ENCODE measurements around the gene DCDC2C.

Gene DCDC2C

DNA sequence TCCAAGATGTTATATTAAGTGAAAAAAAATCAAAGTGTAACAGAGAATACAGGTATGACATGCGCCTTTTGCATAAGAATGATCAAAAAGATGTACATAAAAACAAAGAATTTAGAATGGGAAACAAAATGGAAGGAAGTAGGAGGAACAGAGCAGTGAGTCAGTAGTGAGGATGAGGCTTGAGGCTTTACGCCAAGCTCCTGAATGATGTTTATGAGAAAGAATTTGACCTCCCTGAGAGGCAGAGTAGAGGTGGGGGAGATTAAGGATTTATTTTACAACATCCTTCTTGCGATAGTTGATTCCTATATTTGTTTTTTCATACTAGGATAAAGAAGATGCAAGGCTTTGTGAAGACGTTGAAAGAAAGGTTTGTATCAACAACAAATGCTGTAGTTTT lies 81.4 kb downstream of the DCDC2C start:
- no peaks in the 10 kb centered on the region for H3K27me3 ChIP-seq (ENCODE audit: low read depth, low read length)
- no peak overlapping the region for H3K4me3 ChIP-seq (ENCODE audit: low read depth in 1 of 2, low read length in 2 of 2)
- no peaks in the 10 kb centered on the region for H3K36me3 ChIP-seq (ENCODE audit: control insufficient read depth in 1 of 2, insufficient read depth in 2 of 2, low read length in 2 of 2)
- H3K27ac ChIP-seq (ENCODE audit: low read length) = no peak overlapping the region
- no peaks in the 10 kb centered on the region for H3K4me1 ChIP-seq (ENCODE audit: control insufficient read depth in 1 of 2, insufficient read depth in 2 of 2, low read length in 2 of 2)
- H3K9me3 ChIP-seq (ENCODE audit: control insufficient read depth in 1 of 2, low read length in 2 of 2) = no peaks in the 10 kb centered on the region

DNA sequence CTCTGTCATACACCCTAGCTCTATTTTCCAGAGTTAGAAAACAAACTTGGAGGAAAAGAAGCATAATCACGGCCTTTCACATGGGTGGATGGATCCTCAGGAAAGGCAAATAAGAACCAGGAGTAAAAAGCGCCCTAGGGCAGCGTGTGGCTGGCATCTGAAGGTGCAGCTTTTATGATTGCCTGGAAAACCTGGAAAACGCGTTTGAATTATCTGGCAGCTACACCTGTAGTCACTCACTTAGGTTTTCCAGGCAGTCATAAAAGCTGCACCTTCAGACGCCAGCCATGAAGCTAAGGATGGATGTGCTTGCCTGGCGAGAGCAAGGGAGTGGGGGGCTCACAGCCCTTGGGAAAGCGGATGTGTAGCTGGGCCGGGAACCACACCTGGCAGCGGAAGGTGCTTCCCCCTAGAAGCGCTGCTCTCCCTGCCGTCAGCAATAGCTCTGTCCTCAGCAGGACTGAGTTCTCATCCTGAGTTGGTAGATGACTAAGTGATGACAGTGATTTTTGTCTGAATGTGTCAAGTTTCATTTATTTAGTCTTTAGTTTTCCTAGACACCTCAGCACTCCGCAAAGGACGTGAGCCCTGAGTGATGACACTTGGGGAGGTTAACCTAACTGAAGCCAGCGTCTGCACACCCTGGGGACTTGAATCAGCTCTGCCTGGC lies 82.0 kb downstream of the DCDC2C start:
- H3K4me3 ChIP-seq (ENCODE audit: low read depth in 1 of 2, low read length in 2 of 2) = no peak overlapping the region
- H3K27me3 ChIP-seq (ENCODE audit: low read depth, low read length) = no peaks in the 10 kb centered on the region
- H3K36me3 ChIP-seq (ENCODE audit: control insufficient read depth in 1 of 2, insufficient read depth in 2 of 2, low read length in 2 of 2) = no peaks in the 10 kb centered on the region
- no peaks in the 10 kb centered on the region for H3K9me3 ChIP-seq (ENCODE audit: control insufficient read depth in 1 of 2, low read length in 2 of 2)
- no peaks in the 10 kb centered on the region for H3K4me1 ChIP-seq (ENCODE audit: control insufficient read depth in 1 of 2, insufficient read depth in 2 of 2, low read length in 2 of 2)
- no peak overlapping the region for H3K27ac ChIP-seq (ENCODE audit: low read length)

DNA sequence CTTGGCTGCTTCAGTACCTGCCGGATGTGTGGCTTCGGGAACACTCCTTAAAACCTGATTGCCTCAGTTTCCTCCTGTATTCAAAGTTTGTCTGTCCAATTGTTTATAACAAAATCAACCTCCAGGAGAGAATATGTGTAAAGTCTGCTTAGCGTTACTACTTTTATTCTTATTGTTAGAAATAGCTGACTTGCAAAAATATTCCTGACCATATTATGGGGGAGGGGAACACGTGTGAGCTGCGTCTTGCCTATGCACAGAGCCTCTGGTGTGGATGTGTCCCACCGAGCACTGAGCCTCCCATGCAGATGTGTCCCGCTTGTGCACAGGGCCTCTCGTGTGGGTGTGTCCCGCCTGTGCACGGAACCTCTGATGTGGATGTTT lies 82.5 kb downstream of the DCDC2C start:
- Histone ChIP-seq H3K4me1 (ENCODE audit: control insufficient read depth in 1 of 2, insufficient read depth in 2 of 2, low read length in 2 of 2) (no peaks in the 10 kb centered on the region), H3K27ac (ENCODE audit: low read length) (no peak overlapping the region), H3K27me3 (ENCODE audit: low read depth, low read length) (no peaks in the 10 kb centered on the region), H3K9me3 (ENCODE audit: control insufficient read depth in 1 of 2, low read length in 2 of 2) (no peaks in the 10 kb centered on the region), H3K36me3 (ENCODE audit: control insufficient read depth in 1 of 2, insufficient read depth in 2 of 2, low read length in 2 of 2) (no peaks in the 10 kb centered on the region), H3K4me3 (ENCODE audit: low read depth in 1 of 2, low read length in 2 of 2) (no peak overlapping the region)

DNA sequence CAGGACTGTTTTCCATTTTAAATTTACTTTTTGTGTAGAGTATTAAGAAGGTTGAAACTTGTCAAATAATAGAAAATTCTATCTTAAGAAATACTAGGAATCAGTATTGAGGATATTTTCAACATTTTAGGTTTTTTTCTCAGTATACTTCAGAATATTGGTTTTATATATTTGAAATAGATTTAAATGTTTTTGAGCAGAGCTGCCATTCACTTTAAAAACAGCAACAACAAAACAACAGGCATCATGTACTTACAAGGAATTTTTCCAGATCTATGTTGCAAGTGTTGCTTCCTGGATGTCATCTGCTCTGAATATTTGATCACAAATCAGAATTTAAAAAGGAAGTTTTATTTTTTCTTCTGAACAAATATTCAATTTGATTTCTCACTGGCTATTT lies 84.4 kb downstream of the DCDC2C start:
- no peaks in the 10 kb centered on the region for H3K9me3 ChIP-seq (ENCODE audit: control insufficient read depth in 1 of 2, low read length in 2 of 2)
- H3K4me1 ChIP-seq (ENCODE audit: control insufficient read depth in 1 of 2, insufficient read depth in 2 of 2, low read length in 2 of 2) = no peaks in the 10 kb centered on the region
- no peak overlapping the region for H3K27ac ChIP-seq (ENCODE audit: low read length)
- H3K27me3 ChIP-seq (ENCODE audit: low read depth, low read length) = no peaks in the 10 kb centered on the region
- H3K36me3 ChIP-seq (ENCODE audit: control insufficient read depth in 1 of 2, insufficient read depth in 2 of 2, low read length in 2 of 2) = no peaks in the 10 kb centered on the region
- H3K4me3 ChIP-seq (ENCODE audit: low read depth in 1 of 2, low read length in 2 of 2) = no peak overlapping the region

DNA sequence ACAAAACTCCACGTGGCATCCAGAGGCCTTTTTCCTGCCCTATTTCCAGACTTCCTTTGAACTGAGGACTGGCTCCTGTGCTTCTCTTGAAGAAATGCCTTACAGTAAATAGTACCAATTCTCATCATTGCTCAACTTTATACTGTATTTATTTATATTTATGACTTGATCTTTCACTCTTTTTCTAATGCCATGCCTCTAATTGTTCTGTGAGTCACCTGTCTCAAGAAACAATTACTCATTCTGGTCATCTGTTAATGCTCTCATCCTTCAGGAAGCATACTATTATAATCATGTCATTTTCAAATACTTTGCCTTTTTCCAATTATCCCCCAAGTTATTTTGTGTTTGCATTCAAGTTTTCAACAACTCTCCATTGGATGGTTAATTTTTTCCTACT lies 85.9 kb downstream of the DCDC2C start:
- H3K4me3 ChIP-seq (ENCODE audit: low read depth in 1 of 2, low read length in 2 of 2) = no peak overlapping the region
- no peak overlapping the region for H3K27ac ChIP-seq (ENCODE audit: low read length)
- H3K27me3 ChIP-seq (ENCODE audit: low read depth, low read length) = no peaks in the 10 kb centered on the region
- peaks cover 0 to 2% of the 10 kb centered on the region in 2 donors for H3K9me3 ChIP-seq (ENCODE audit: control insufficient read depth in 1 of 2, low read length in 2 of 2)
- no peaks in the 10 kb centered on the region for H3K4me1 ChIP-seq (ENCODE audit: control insufficient read depth in 1 of 2, insufficient read depth in 2 of 2, low read length in 2 of 2)
- H3K36me3 ChIP-seq (ENCODE audit: control insufficient read depth in 1 of 2, insufficient read depth in 2 of 2, low read length in 2 of 2) = no peaks in the 10 kb centered on the region

DNA sequence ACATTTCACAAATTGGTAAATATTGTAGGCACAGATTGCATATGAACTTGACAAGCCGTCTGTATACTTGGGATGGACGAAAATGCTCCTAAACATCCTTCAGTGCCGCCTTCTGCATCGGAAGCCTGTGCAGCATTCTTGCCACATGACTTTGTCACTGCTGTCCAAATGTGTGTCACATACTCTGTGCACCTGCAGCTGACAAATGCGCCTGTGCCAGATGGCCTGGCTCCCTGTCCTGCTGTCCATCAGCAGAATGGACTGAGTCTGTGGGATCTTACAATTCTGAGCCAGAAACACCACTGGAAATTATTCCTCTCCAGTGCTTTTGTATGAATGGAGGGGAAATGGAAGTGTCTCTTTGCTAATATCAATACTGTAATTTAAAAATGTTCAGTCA lies 89.9 kb downstream of the DCDC2C start:
- Histone ChIP-seq H3K36me3 (ENCODE audit: control insufficient read depth in 1 of 2, insufficient read depth in 2 of 2, low read length in 2 of 2) (no peaks in the 10 kb centered on the region), H3K27me3 (ENCODE audit: low read depth, low read length) (no peaks in the 10 kb centered on the region), H3K27ac (ENCODE audit: low read length) (no peak overlapping the region), H3K4me1 (ENCODE audit: control insufficient read depth in 1 of 2, insufficient read depth in 2 of 2, low read length in 2 of 2) (no peaks in the 10 kb centered on the region), H3K9me3 (ENCODE audit: control insufficient read depth in 1 of 2, low read length in 2 of 2) (peaks cover 0 to 2% of the 10 kb centered on the region in 2 donors), H3K4me3 (ENCODE audit: low read depth in 1 of 2, low read length in 2 of 2) (no peak overlapping the region)

DNA sequence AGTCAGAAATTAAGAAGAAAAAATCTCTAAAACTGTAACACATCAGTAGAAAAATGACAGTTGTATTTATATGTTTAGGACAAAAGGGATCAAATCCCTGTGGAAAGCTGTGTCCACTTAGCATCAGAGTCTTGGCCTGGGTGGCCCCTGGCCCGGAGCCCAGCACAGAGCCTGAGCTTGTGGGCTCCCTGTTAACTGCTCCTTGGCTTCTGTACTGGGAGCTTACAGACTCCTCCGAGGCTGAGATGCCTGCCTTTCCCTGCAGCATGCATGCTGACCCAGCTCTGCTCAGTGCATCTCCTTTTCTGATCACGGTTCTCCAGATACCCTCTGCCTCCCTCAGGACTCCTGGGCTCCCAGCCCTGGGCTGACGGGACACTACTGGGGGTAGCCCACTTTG lies 98.1 kb downstream of the DCDC2C start:
- H3K27me3 ChIP-seq (ENCODE audit: low read depth, low read length) = no peaks in the 10 kb centered on the region

DNA sequence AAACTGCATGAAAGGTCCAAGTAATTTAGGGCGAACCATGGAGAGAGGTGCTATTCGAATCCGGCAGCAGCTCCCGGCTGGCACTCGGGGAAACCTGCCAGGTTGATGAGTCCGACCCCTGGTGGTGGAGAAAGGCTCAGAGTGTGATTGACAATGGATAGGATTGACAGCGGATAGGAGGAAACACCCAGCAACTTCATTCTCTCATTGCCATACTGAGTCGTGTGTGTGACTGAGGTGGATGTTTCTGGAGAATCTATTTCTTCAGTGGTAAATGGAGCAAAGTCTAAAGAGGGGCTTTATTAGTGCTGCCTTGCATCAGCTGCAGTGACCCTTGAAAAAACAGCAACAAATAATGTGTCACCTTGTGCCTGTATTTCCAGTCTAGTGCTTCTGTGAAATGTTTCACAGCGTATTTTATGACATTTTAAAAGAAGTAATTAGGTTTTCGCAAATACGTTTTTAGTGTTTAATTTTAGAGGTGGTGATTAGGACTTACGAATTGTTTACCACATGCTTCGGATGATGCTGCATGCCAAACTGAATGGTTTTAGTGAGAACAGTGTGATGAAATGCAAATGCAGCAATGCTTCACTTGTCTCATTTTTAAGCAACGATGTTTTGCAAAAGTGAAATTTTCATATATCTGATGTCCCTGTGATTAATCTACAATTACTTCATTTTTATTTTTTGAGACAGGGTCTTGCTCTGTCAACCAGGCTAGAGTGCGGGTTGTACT lies 102.0 kb downstream of the DCDC2C start:
- H3K27me3 ChIP-seq (ENCODE audit: low read depth, low read length) = no peaks in the 10 kb centered on the region
- no peaks in the 10 kb centered on the region for H3K4me1 ChIP-seq (ENCODE audit: control insufficient read depth in 1 of 2, insufficient read depth in 2 of 2, low read length in 2 of 2)
- no peak overlapping the region for H3K27ac ChIP-seq (ENCODE audit: low read length)
- H3K4me3 ChIP-seq (ENCODE audit: low read depth in 1 of 2, low read length in 2 of 2) = no peak overlapping the region
- no peaks in the 10 kb centered on the region for H3K36me3 ChIP-seq (ENCODE audit: control insufficient read depth in 1 of 2, insufficient read depth in 2 of 2, low read length in 2 of 2)
- H3K9me3 ChIP-seq (ENCODE audit: control insufficient read depth in 1 of 2, low read length in 2 of 2) = no peaks in the 10 kb centered on the region

More for the DNA sequence above, 98.1 kb downstream of the DCDC2C start:
- Histone ChIP-seq H3K27ac (ENCODE audit: low read length) (no peak overlapping the region), H3K4me1 (ENCODE audit: control insufficient read depth in 1 of 2, insufficient read depth in 2 of 2, low read length in 2 of 2) (no peaks in the 10 kb centered on the region), H3K36me3 (ENCODE audit: control insufficient read depth in 1 of 2, insufficient read depth in 2 of 2, low read length in 2 of 2) (no peaks in the 10 kb centered on the region), H3K4me3 (ENCODE audit: low read depth in 1 of 2, low read length in 2 of 2) (no peak overlapping the region), H3K9me3 (ENCODE audit: control insufficient read depth in 1 of 2, low read length in 2 of 2) (no peaks in the 10 kb centered on the region)

DNA sequence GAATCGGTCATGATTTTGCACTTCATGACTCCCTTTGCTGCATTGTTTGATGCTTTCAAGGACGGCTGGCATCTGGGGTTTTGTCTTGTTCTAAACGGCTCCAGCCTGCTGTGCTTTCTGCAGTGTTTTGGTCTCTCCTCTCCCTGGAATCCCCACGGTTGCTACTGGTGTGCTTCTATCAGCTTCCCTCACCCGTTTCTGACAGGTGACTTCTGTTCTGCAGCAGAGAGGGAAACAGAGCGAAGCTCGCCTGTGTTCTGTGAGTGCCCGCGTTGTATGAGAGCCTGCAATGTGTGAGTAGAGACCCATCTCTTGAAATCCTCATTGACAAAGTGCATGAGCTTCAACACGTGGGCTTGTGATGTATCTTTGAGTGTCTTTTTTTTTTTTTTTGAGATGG lies 102.8 kb downstream of the DCDC2C start:
- H3K4me3 ChIP-seq (ENCODE audit: low read depth in 1 of 2, low read length in 2 of 2) = no peak overlapping the region
- H3K27me3 ChIP-seq (ENCODE audit: low read depth, low read length) = no peaks in the 10 kb centered on the region
- no peak overlapping the region for H3K27ac ChIP-seq (ENCODE audit: low read length)
- H3K4me1 ChIP-seq (ENCODE audit: control insufficient read depth in 1 of 2, insufficient read depth in 2 of 2, low read length in 2 of 2) = no peaks in the 10 kb centered on the region
- H3K36me3 ChIP-seq (ENCODE audit: control insufficient read depth in 1 of 2, insufficient read depth in 2 of 2, low read length in 2 of 2) = no peaks in the 10 kb centered on the region
- H3K9me3 ChIP-seq (ENCODE audit: control insufficient read depth in 1 of 2, low read length in 2 of 2) = no peaks in the 10 kb centered on the region

DNA sequence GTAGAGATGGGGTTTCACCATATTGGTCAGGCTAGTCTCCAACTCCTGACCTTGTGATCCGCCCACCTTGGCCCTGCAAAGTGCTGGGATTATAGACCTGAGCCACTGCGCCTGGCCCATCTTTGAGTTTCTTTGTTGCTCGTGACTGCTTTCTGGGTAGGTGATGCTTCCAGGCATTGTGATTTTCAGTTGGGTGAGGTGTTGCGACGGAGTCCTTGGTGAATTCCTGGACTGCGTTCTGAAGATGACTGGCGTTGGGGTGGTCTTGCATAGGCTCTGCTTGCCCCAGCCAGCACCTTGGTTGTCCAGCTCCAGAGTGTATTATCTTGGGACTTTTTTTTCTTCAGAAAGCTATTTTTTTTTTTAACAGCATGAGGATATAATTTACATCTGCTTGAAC lies 103.4 kb downstream of the DCDC2C start:
- H3K4me1 ChIP-seq (ENCODE audit: control insufficient read depth in 1 of 2, insufficient read depth in 2 of 2, low read length in 2 of 2) = no peaks in the 10 kb centered on the region
- no peak overlapping the region for H3K27ac ChIP-seq (ENCODE audit: low read length)
- H3K4me3 ChIP-seq (ENCODE audit: low read depth in 1 of 2, low read length in 2 of 2) = no peak overlapping the region
- no peaks in the 10 kb centered on the region for H3K27me3 ChIP-seq (ENCODE audit: low read depth, low read length)
- H3K36me3 ChIP-seq (ENCODE audit: control insufficient read depth in 1 of 2, insufficient read depth in 2 of 2, low read length in 2 of 2) = no peaks in the 10 kb centered on the region
- no peaks in the 10 kb centered on the region for H3K9me3 ChIP-seq (ENCODE audit: control insufficient read depth in 1 of 2, low read length in 2 of 2)

DNA sequence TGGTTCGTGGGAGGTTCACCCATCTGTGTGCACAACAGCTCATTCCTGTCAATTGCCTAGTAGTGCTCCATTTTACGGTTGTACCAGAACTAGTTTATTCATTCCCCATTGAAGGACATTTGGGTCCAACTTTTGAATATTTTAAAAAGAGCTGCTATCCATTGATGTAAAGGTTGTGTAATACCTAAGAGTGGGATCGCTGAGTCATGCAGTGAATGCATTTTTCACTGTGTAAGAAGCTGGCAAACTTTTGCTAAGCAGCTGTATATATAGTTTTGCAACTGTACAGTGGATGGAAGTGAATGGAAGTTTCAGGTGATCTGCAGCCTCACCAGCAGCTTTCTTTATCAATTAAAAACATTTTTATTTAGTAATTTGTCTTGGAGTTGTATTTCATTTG lies 104.5 kb downstream of the DCDC2C start:
- Histone ChIP-seq H3K4me3 (ENCODE audit: low read depth in 1 of 2, low read length in 2 of 2) (no peak overlapping the region), H3K4me1 (ENCODE audit: control insufficient read depth in 1 of 2, insufficient read depth in 2 of 2, low read length in 2 of 2) (no peaks in the 10 kb centered on the region), H3K9me3 (ENCODE audit: control insufficient read depth in 1 of 2, low read length in 2 of 2) (no peaks in the 10 kb centered on the region), H3K27me3 (ENCODE audit: low read depth, low read length) (no peaks in the 10 kb centered on the region), H3K27ac (ENCODE audit: low read length) (no peak overlapping the region), H3K36me3 (ENCODE audit: control insufficient read depth in 1 of 2, insufficient read depth in 2 of 2, low read length in 2 of 2) (no peaks in the 10 kb centered on the region)

Measured in muscle layer of duodenum (tissue), 2 donors.